Gastrocnemius medialis (tissue), 4 donors: ENCODE results near the gene SRRM2. TPM values are rescaled to one million over a fixed set of nuclear protein-coding genes. Genes with fewer than 3 reads are reported as not detected.

ENCODE experiments used
- ATAC-seq, 2 donors: fragments of 150-250 bp; one replicate each; pipeline ENCODE4 v1.9.1; 2016
- DNase-seq, 2 donors: peaks; one replicate each; pipeline ENCODE4 v3.0.0-alpha.2; 2019
- H3K27ac ChIP-seq, 4 donors: fragments of 200-600 bp; sonication (generic); 1 replicate in 1 of 4; 2 replicates in 3 of 4; pipeline ENCODE4 v1.5.1; 2016 to 2018; ENCODE audit warnings: mild to moderate bottlenecking in 2 of 4, moderate library complexity in 1 of 4
- H3K27me3 ChIP-seq, 3 donors: fragments of 200-600 bp; sonication (generic) in 2 of 3; 1 replicate in 1 of 3; 2 replicates in 2 of 3; pipeline versions ENCODE4 v1.5.1 to v1.6.0; 2016 to 2019; ENCODE audit warnings: mild to moderate bottlenecking in 1 of 3, moderate library complexity in 1 of 3
- H3K36me3 ChIP-seq, 2 donors: fragments of 200-600 bp; sonication (generic) in 1 of 2; one replicate each; pipeline ENCODE4 v1.5.1; 2017 to 2018
- H3K4me1 ChIP-seq, 2 donors: fragments of 200-600 bp; sonication (generic) in 1 of 2; one replicate each; pipeline ENCODE4 v1.5.1; 2016 to 2017; ENCODE audit warnings: mild to moderate bottlenecking in 2 of 2
- H3K4me3 ChIP-seq, 4 donors: fragments of 200-600 bp; sonication (generic) in 3 of 4; 1 replicate in 1 of 4; 2 replicates in 3 of 4; pipeline ENCODE4 v1.5.1; 2016 to 2019; ENCODE audit warnings: mild to moderate bottlenecking in 2 of 4
- H3K9me3 ChIP-seq, 3 donors: fragments of 200-600 bp; sonication (generic) in 2 of 3; 1 replicate in 1 of 3; 2 replicates in 2 of 3; pipeline ENCODE4 v1.5.1; 2016 to 2019
- POLR2A ChIP-seq, 2 donors: fragments of 450-650 bp; IDR thresholded peaks; one replicate each; pipeline ENCODE4 v1.6.1; 2017; ENCODE audit warnings: antibody characterized with exemption in 2 of 2, mild to moderate bottlenecking in 2 of 2, moderate library complexity in 2 of 2
- in situ Hi-C, 4 donors: fragments of 200-750 bp; cut with MboI; loops; one replicate each; pipeline versions ENCODE4 v1.15.0 to v1.8.0; 2017; ENCODE audit warnings: low sequenced_read_pairs in 4 of 4
- intact Hi-C: fragments of 100-400 bp; cut with DNase I; formaldehyde crosslinking; loops from one replicate; pipeline ENCODE4 v1.15.1; 2023; ENCODE audit warnings: low total_unique reads
- total RNA-seq, 4 donors: library from RNA; depleted of rRNA; stranded (reverse); fragments of >200 nt; gene quantifications; one replicate each; pipeline versions ENCODE4 v1.1.0 to v1.2.3, GENCODE V29; 2016
- TF ChIP-seq, protein P1 (sequence below), 5 experiments: fragments of 450-650 bp in 3 of 5; fragments of 200-600 bp in 2 of 5; sonication (generic) in 2 of 5; IDR thresholded peaks in 4 of 5; conservative IDR thresholded peaks in 1 of 5; 1 replicate in 4 of 5; 2 replicates in 1 of 5; pipeline ENCODE4 v1.5.1; 2016 to 2019; ENCODE audit warnings: antibody characterized with exemption in 5 of 5, mild to moderate bottlenecking in 3 of 5, moderate library complexity in 3 of 5

The SRRM2 gene
- total RNA-seq, 4 donors from 2014 or later: 151 to 205 (median 164) TPM

DNA sequence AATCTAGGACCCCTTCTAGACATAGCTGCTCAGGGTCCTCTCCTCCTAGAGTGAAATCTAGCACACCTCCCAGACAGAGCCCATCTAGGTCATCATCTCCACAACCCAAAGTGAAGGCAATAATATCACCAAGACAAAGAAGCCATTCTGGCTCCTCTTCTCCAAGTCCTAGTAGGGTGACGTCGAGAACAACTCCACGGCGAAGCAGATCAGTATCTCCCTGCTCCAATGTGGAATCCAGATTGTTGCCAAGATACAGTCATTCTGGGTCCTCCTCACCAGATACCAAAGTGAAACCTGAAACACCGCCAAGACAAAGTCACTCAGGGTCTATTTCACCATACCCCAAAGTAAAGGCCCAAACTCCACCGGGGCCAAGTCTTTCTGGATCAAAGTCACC is 10.7 kb downstream of the SRRM2 start:
- DNase-seq (no peak), ATAC-seq (peak in 1 of 2 donors; percentile 33)
- no peaks in the 10 kb centered on the region for H3K27me3 ChIP-seq
- intact Hi-C loops (no loop called here), in situ Hi-C loops (no loop called here)
- H3K4me1 ChIP-seq: peaks cover 9% of the 10 kb centered on the region in 2 donors
- H3K36me3 ChIP-seq: peaks cover 14 to 100% of the 10 kb centered on the region in 2 donors
- H3K27ac ChIP-seq: peak overlapping the region in 1 of 4 donors; percentile 41
- H3K9me3 ChIP-seq: no peaks in the 10 kb centered on the region
- no peak overlapping the region for H3K4me3 ChIP-seq
- no peak for TF ChIP-seq POLR2A (IDR thresholded peaks at IDR 0.05)
- TF ChIP-seq, protein P1, sequence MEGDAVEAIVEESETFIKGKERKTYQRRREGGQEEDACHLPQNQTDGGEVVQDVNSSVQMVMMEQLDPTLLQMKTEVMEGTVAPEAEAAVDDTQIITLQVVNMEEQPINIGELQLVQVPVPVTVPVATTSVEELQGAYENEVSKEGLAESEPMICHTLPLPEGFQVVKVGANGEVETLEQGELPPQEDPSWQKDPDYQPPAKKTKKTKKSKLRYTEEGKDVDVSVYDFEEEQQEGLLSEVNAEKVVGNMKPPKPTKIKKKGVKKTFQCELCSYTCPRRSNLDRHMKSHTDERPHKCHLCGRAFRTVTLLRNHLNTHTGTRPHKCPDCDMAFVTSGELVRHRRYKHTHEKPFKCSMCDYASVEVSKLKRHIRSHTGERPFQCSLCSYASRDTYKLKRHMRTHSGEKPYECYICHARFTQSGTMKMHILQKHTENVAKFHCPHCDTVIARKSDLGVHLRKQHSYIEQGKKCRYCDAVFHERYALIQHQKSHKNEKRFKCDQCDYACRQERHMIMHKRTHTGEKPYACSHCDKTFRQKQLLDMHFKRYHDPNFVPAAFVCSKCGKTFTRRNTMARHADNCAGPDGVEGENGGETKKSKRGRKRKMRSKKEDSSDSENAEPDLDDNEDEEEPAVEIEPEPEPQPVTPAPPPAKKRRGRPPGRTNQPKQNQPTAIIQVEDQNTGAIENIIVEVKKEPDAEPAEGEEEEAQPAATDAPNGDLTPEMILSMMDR (IDR thresholded peaks at IDR 0.05 in 4 of 5, conservative IDR thresholded peaks at IDR 0.05 in 1 of 5): no peak

DNA sequence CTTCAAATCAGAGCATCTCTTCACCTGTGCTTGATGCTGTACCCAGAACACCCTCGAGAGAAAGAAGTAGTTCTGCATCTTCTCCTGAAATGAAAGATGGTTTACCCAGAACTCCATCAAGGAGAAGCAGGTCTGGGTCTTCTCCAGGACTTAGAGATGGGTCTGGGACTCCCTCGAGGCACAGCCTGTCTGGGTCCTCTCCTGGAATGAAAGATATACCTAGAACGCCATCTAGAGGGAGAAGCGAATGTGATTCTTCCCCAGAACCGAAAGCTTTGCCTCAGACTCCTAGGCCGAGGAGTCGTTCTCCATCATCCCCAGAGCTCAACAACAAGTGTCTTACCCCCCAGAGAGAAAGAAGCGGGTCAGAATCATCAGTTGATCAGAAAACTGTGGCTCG is 12.3 kb downstream of the SRRM2 start:
- DNase-seq (no peak), ATAC-seq (no peak)
- in situ Hi-C loops (no loop called here), intact Hi-C loops (no loop called here)
- Histone ChIP-seq H3K36me3 (peaks cover 11 to 100% of the 10 kb centered on the region in 2 donors), H3K27me3 (no peaks in the 10 kb centered on the region), H3K4me1 (peaks cover 12 to 19% of the 10 kb centered on the region in 2 donors), H3K4me3 (no peak overlapping the region), H3K9me3 (no peaks in the 10 kb centered on the region), H3K27ac (no peak overlapping the region)
- TF ChIP-seq, protein P1 (IDR thresholded peaks at IDR 0.05 in 4 of 5, conservative IDR thresholded peaks at IDR 0.05 in 1 of 5): no peak
- TF ChIP-seq POLR2A (IDR thresholded peaks at IDR 0.05): no peak

DNA sequence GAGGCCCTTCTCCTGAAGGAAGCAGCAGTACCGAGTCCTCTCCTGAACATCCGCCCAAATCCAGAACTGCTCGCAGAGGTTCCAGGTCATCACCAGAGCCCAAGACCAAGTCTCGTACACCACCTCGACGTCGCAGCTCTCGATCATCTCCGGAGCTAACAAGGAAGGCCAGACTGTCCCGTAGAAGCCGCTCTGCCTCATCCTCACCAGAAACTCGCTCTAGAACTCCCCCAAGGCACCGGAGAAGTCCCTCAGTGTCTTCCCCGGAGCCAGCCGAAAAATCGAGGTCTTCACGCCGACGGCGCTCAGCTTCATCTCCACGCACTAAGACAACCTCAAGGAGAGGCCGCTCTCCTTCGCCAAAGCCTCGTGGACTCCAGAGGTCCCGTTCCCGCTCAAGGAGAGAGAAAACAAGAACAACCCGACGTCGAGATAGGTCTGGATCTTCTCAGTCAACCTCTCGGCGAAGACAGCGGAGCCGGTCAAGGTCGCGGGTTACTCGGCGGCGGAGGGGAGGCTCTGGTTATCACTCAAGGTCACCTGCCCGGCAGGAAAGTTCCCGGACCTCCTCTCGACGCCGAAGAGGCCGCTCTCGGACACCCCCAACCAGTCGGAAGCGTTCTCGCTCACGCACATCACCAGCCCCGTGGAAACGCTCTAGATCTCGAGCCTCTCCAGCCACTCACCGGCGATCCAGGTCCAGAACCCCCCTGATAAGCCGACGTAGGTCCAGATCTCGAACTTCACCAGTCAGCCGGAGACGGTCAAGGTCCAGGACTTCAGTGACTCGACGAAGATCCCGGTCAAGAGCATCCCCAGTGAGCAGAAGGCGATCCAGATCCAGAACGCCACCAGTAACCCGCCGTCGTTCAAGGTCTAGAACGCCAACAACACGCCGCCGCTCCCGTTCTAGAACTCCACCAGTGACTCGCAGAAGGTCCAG is 13.3 kb downstream of the SRRM2 start:
- TF ChIP-seq, protein P1 (IDR thresholded peaks at IDR 0.05 in 4 of 5, conservative IDR thresholded peaks at IDR 0.05 in 1 of 5): no peak
- TF ChIP-seq POLR2A (IDR thresholded peaks at IDR 0.05): no peak
- DNase-seq (no peak), ATAC-seq (no peak)
- Histone ChIP-seq H3K4me3 (no peak overlapping the region), H3K9me3 (no peaks in the 10 kb centered on the region), H3K36me3 (peaks cover 15 to 100% of the 10 kb centered on the region in 2 donors), H3K4me1 (peaks cover 12 to 19% of the 10 kb centered on the region in 2 donors), H3K27me3 (no peaks in the 10 kb centered on the region), H3K27ac (no peak overlapping the region)
- intact Hi-C loops (no loop called here), in situ Hi-C loops (no loop called here)

DNA sequence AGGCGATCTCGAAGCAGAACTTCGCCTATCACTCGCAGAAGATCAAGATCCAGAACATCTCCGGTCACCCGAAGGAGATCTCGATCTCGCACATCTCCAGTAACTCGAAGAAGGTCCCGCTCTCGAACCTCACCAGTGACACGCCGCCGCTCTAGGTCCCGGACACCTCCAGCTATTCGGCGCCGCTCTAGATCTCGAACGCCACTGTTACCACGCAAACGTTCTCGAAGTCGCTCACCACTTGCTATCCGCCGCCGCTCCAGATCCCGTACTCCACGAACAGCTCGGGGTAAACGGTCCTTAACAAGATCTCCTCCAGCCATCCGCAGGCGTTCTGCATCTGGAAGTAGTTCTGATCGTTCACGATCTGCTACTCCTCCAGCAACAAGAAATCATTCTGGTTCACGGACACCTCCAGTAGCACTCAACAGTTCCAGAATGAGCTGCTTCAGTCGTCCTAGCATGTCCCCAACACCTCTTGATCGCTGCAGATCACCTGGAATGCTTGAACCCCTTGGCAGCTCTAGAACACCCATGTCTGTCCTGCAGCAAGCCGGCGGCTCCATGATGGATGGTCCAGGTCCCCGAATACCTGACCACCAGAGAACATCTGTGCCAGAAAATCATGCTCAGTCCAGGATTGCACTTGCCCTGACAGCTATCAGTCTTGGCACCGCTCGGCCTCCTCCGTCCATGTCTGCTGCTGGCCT is 14.1 kb downstream of the SRRM2 start:
- Histone ChIP-seq H3K36me3 (peaks cover 19 to 100% of the 10 kb centered on the region in 2 donors), H3K9me3 (no peaks in the 10 kb centered on the region), H3K27ac (peak overlapping the region in 1 of 4 donors; percentile 53), H3K4me1 (peaks cover 12 to 19% of the 10 kb centered on the region in 2 donors), H3K4me3 (no peak overlapping the region), H3K27me3 (no peaks in the 10 kb centered on the region)
- in situ Hi-C loops: no loop called here
- ATAC-seq (no peak), DNase-seq (no peak)
- intact Hi-C loops: no loop called here
- TF ChIP-seq, protein P1 (IDR thresholded peaks at IDR 0.05 in 4 of 5, conservative IDR thresholded peaks at IDR 0.05 in 1 of 5): no peak
- no peak for TF ChIP-seq POLR2A (IDR thresholded peaks at IDR 0.05)
